ENCODE results near the gene BCAN.

Gene BCAN

DNA sequence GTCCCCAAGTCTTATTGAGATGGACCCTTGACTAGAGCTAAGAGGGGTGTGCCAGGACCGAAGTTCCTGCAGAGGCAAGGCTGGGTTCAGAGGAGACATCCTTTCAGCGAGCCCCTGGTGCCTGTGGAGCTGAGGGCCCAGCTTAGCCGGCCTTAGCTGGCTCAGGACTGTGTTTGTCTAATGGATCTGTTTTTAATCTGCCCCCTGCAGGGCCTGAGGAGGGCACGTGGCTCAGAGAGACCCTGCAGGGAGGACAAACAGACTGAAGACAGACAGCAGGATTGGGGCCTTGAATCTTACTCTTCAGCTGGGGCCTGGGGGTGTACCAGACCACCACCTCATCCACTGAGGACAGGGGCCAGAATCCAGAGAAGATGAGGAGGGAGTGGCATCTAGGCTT lies 61.8 kb downstream of the BCAN start:
- H3K4me1 ChIP-seq (ENCODE audit: control insufficient read depth, insufficient read depth, low read length): peaks cover 33% of the 10 kb centered on the region
- no peaks in the 10 kb centered on the region for H3K9me3 ChIP-seq (ENCODE audit: control insufficient read depth, insufficient read depth, low read length)
- no peak overlapping the region for H3K9ac ChIP-seq (ENCODE audit: low read depth, low read length)
- no peak overlapping the region for H3K27ac ChIP-seq (ENCODE audit: low read depth, low read length)
- H3K36me3 ChIP-seq (ENCODE audit: control insufficient read depth, insufficient read depth, low read length): peaks cover 28% of the 10 kb centered on the region
- peak overlapping the region; percentile 73 for H3K4me3 ChIP-seq (ENCODE audit: low read depth, low read length)
- peaks cover 16% of the 10 kb centered on the region for H3K27me3 ChIP-seq (ENCODE audit: control insufficient read depth, insufficient read depth, low read length)

DNA sequence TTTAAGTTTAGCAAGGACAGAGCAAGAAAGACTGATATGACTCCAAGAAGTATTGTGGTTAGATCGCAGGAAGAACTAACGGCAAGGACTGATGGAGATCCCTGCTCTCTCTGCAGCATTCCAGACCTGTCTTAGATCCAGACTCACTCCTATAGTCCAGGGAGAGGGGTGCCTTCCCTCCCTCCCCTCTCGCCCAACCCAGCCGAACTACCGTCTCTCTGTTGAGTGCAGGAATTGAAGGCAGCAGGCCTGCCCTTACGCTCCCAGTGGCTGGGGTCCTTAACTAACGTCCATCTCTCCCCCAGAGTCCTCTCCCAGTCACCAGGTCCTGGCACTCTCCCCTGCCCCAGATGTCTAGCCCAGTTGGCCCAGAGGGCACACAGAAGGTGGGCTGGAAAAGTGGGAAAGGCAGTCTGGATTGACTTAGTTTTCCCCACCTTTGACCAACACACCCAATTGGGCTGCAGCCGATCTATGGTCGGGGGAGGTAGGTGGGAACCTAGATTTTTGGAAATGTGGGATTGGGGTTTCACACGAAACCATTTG lies 62.3 kb downstream of the BCAN start:
- Histone ChIP-seq H3K4me1 (ENCODE audit: control insufficient read depth, insufficient read depth, low read length) (peaks cover 38% of the 10 kb centered on the region), H3K9me3 (ENCODE audit: control insufficient read depth, insufficient read depth, low read length) (no peaks in the 10 kb centered on the region), H3K9ac (ENCODE audit: low read depth, low read length) (no peak overlapping the region), H3K27me3 (ENCODE audit: control insufficient read depth, insufficient read depth, low read length) (peaks cover 16% of the 10 kb centered on the region), H3K36me3 (ENCODE audit: control insufficient read depth, insufficient read depth, low read length) (peaks cover 23% of the 10 kb centered on the region), H3K27ac (ENCODE audit: low read depth, low read length) (no peak overlapping the region), H3K4me3 (ENCODE audit: low read depth, low read length) (peak overlapping the region; percentile 73)

- H3K9me3 ChIP-seq (ENCODE audit: control insufficient read depth, insufficient read depth, low read length): no peaks in the 10 kb centered on the region
- peaks cover 45% of the 10 kb centered on the region for H3K4me1 ChIP-seq (ENCODE audit: control insufficient read depth, insufficient read depth, low read length)
- peak overlapping the region; percentile 97 for H3K27ac ChIP-seq (ENCODE audit: low read depth, low read length)
- H3K4me3 ChIP-seq (ENCODE audit: low read depth, low read length): peak overlapping the region; percentile 73
- H3K27me3 ChIP-seq (ENCODE audit: control insufficient read depth, insufficient read depth, low read length): peaks cover 16% of the 10 kb centered on the region
- peak overlapping the region; percentile 8; the same call in 1 of the 2 replicates for H3K9ac ChIP-seq (ENCODE audit: low read depth, low read length)
- peaks cover 16% of the 10 kb centered on the region for H3K36me3 ChIP-seq (ENCODE audit: control insufficient read depth, insufficient read depth, low read length)
Observed at GRCh38 chr1:156704930-156705320, 63.0 kb downstream of the BCAN start.

- H3K4me3 ChIP-seq (ENCODE audit: low read depth, low read length): peak within 1 kb of the TSS; percentile 73
- H3K27me3 ChIP-seq (ENCODE audit: control insufficient read depth, insufficient read depth, low read length): peaks cover 16% of the 10 kb centered on the region
- peaks cover 50% of the 10 kb centered on the region for H3K4me1 ChIP-seq (ENCODE audit: control insufficient read depth, insufficient read depth, low read length)
- H3K36me3 ChIP-seq (ENCODE audit: control insufficient read depth, insufficient read depth, low read length): peaks cover 12% of the 10 kb centered on the region
- peak within 1 kb of the TSS; percentile 62 for H3K9ac ChIP-seq (ENCODE audit: low read depth, low read length)
- H3K27ac ChIP-seq (ENCODE audit: low read depth, low read length): peak within 1 kb of the TSS; percentile 97
- H3K9me3 ChIP-seq (ENCODE audit: control insufficient read depth, insufficient read depth, low read length): no peaks in the 10 kb centered on the region
Observed at GRCh38 chr1:156705321-156705917, 63.5 kb downstream of the BCAN start, which contains the start of gene CRABP2. CRABP2 (minus strand) TSS chr1:156705583; CDS start chr1:156705446, 137 bp downstream.

DNA sequence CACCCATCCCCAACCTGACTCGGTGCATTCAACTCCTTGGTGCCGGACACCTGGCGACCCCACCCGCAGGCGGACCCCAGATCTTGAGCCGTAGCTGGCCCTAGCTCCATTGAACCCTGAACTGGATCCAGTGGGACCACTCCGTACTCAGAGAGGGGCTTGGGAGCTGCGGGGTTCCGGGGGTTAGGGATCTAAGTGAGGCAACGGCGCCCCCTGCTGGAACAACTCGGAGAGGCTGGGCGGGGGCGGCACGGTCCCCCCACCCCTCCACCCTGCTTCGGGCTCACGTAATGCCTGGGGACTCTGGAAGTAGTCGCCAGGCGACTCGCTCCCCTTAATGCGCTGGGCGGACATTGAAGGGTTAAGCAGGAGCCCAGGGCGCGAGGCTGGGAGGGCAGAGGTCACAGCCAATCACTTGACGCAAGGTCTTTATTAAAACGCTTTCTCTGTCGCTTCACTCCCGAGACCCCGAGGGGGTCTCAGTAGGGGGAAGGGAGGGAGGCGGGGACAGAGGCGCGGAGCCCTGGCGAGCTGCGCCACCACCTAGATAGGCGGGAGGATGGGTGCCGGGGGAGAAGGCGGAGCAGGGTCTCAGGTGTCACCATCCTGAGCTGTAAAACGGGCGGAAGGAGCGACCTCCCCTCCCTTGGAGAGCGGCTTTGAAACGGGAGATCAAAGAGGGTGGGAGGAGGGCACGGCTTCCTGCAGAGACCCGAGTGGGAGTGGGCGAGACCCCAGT lies 64.2 kb downstream of the BCAN start:
- Histone ChIP-seq H3K36me3 (ENCODE audit: control insufficient read depth, insufficient read depth, low read length) (peaks cover 5% of the 10 kb centered on the region), H3K27me3 (ENCODE audit: control insufficient read depth, insufficient read depth, low read length) (peaks cover 16% of the 10 kb centered on the region), H3K9me3 (ENCODE audit: control insufficient read depth, insufficient read depth, low read length) (no peaks in the 10 kb centered on the region), H3K27ac (ENCODE audit: low read depth, low read length) (peak overlapping the region; percentile 97), H3K9ac (ENCODE audit: low read depth, low read length) (peak overlapping the region; percentile 62), H3K4me1 (ENCODE audit: control insufficient read depth, insufficient read depth, low read length) (peaks cover 54% of the 10 kb centered on the region), H3K4me3 (ENCODE audit: low read depth, low read length) (peak overlapping the region; percentile 73)

- peak overlapping the region; percentile 97 for H3K27ac ChIP-seq (ENCODE audit: low read depth, low read length)
Observed at GRCh38 chr1:156706657-156707416, 64.9 kb downstream of the BCAN start.

DNA sequence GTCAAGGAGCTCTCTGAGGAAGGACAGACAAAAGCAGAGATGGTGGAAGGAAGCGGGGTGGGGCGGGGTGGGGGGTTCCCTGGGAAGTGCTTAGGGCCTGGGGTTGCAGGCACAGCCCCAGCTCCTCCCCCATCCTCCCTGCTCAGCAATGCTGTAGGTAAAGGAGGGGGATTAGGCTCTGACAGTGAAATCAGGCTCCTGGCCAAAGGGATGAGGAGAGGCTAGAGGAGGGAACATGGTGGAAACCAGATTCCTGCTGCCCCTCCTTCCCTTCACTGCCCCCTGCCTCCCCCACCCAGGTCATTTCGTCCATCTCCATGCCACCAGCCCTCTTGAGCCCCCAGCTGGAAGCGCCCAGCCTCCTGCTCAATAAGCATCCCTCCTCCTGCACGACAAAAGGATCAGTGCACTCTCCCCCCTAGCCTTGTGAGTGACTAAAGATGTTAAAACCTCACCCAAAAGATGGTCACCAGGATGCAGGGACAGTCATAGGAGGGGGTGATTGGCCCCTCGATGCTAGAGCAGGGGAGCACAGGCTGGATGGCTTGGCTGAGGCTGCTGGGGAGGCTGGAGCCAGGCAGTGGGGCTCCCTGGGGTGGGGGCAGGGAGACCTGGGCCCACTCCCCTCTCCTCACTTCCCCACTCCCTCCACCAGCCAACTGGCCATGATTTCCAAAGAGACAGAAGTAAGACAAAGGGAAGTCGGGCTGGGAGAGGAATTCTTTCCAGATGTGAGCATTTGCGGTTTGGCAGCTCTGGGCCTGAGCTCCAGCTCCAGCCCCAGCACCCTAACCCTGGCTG lies 65.7 kb downstream of the BCAN start:
- Histone ChIP-seq H3K36me3 (ENCODE audit: control insufficient read depth, insufficient read depth, low read length) (no peaks in the 10 kb centered on the region; the same call in 1 of the 2 replicates), H3K4me3 (ENCODE audit: low read depth, low read length) (peak overlapping the region; percentile 73), H3K9ac (ENCODE audit: low read depth, low read length) (peak overlapping the region; percentile 10; the same call in 1 of the 2 replicates), H3K4me1 (ENCODE audit: control insufficient read depth, insufficient read depth, low read length) (peaks cover 60% of the 10 kb centered on the region), H3K9me3 (ENCODE audit: control insufficient read depth, insufficient read depth, low read length) (no peaks in the 10 kb centered on the region), H3K27ac (ENCODE audit: low read depth, low read length) (peak overlapping the region; percentile 97), H3K27me3 (ENCODE audit: control insufficient read depth, insufficient read depth, low read length) (peaks cover 16% of the 10 kb centered on the region)

More at GRCh38 chr1:156706657-156707416, 64.9 kb downstream of the BCAN start:
- peak overlapping the region; percentile 62 for H3K9ac ChIP-seq (ENCODE audit: low read depth, low read length)
- no peaks in the 10 kb centered on the region; the same call in 1 of the 2 replicates for H3K36me3 ChIP-seq (ENCODE audit: control insufficient read depth, insufficient read depth, low read length)
- H3K4me1 ChIP-seq (ENCODE audit: control insufficient read depth, insufficient read depth, low read length): peaks cover 60% of the 10 kb centered on the region
- peaks cover 16% of the 10 kb centered on the region for H3K27me3 ChIP-seq (ENCODE audit: control insufficient read depth, insufficient read depth, low read length)
- H3K4me3 ChIP-seq (ENCODE audit: low read depth, low read length): peak overlapping the region; percentile 73
- no peaks in the 10 kb centered on the region for H3K9me3 ChIP-seq (ENCODE audit: control insufficient read depth, insufficient read depth, low read length)

- Histone ChIP-seq H3K36me3 (ENCODE audit: control insufficient read depth, insufficient read depth, low read length) (no peaks in the 10 kb centered on the region), H3K27ac (ENCODE audit: low read depth, low read length) (peak overlapping the region; percentile 97), H3K27me3 (ENCODE audit: control insufficient read depth, insufficient read depth, low read length) (peaks cover 16% of the 10 kb centered on the region), H3K4me3 (ENCODE audit: low read depth, low read length) (peak overlapping the region; percentile 73), H3K9ac (ENCODE audit: low read depth, low read length) (0 out of 2 replicates have a peak overlapping the region, but pooled peaks have one; percentile 10), H3K9me3 (ENCODE audit: control insufficient read depth, insufficient read depth, low read length) (no peaks in the 10 kb centered on the region), H3K4me1 (ENCODE audit: control insufficient read depth, insufficient read depth, low read length) (peaks cover 57% of the 10 kb centered on the region)
Observed at GRCh38 chr1:156708218-156708661, 66.3 kb downstream of the BCAN start.

DNA sequence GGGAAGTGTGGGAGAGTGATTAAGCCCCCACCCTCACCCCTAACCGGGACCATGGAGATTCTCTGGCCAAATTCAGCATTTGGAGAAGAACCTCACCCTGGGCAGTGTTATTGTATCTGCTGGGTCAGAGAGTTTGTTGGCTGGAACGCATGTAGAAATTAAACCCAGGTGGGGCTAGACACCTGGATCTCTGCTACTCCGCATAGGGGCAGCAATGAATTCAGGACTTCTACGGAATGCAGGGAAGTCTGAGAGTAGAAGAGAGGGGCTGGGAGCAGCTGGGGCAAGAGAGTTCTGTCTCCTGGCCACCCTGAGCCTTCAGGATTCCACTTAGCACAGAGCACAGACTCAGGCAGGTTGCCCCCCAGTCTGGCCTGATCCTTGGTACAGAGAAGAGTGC lies 67.1 kb downstream of the BCAN start:
- peak overlapping the region; percentile 97 for H3K27ac ChIP-seq (ENCODE audit: low read depth, low read length)
- H3K27me3 ChIP-seq (ENCODE audit: control insufficient read depth, insufficient read depth, low read length): peaks cover 12% of the 10 kb centered on the region
- H3K9me3 ChIP-seq (ENCODE audit: control insufficient read depth, insufficient read depth, low read length): no peaks in the 10 kb centered on the region
- H3K36me3 ChIP-seq (ENCODE audit: control insufficient read depth, insufficient read depth, low read length): no peaks in the 10 kb centered on the region
- no peak overlapping the region for H3K9ac ChIP-seq (ENCODE audit: low read depth, low read length)
- peaks cover 50% of the 10 kb centered on the region for H3K4me1 ChIP-seq (ENCODE audit: control insufficient read depth, insufficient read depth, low read length)
- H3K4me3 ChIP-seq (ENCODE audit: low read depth, low read length): no peak overlapping the region

Data from HUES48 (cell line).